Measurements from ENCODE around the gene IGLL5. TPM values are rescaled to one million over a fixed set of nuclear protein-coding genes. Genes with fewer than 3 reads are reported as not detected.

IGLL5 gene
- not detected in 2 replicates for total RNA-seq (2016; rRNA removed; fragmentation: Illumina TruSeq; extraction: Trizol)
- total RNA-seq (2016; cell fraction: cytosol; rRNA removed; fragmentation: Illumina TruSeq; extraction: Trizol; ENCODE audit: low read depth), result not detected in 2 replicates
- not detected in 2 replicates for total RNA-seq (2016; cell fraction: insoluble cytoplasmic fraction; rRNA removed; fragmentation: Illumina TruSeq; extraction: Trizol)
- not detected in 2 replicates for total RNA-seq (2016; cell fraction: membrane; rRNA removed; fragmentation: Illumina TruSeq; extraction: Trizol)
- total RNA-seq (2016; cell fraction: nucleus; rRNA removed; fragmentation: Illumina TruSeq; extraction: Trizol), result not detected in 2 replicates
- polyA plus RNA-seq (2011; rRNA removed), result not detected in 2 replicates
- polyA plus RNA-seq (2011; cell fraction: cytosol; rRNA removed), result not detected in 2 replicates
- polyA plus RNA-seq (2011; cell fraction: nucleus; rRNA removed), result not detected in 2 replicates
- not detected in 2 replicates for polyA plus RNA-seq (2012)
- not detected in 2 replicates for polyA plus RNA-seq (2016; cell fraction: cytosol; fragmentation: Illumina TruSeq; extraction: Trizol; ENCODE audit: low read depth)
- not detected in 2 replicates for polyA plus RNA-seq (2016; cell fraction: insoluble cytoplasmic fraction; fragmentation: Illumina TruSeq; extraction: Trizol; ENCODE audit: low read depth)
- not detected in 2 replicates for polyA plus RNA-seq (2016; cell fraction: membrane; fragmentation: Illumina TruSeq; extraction: Trizol; ENCODE audit: low read depth)
- not detected in 2 replicates for polyA plus RNA-seq (2016; cell fraction: nucleus; fragmentation: Illumina TruSeq; extraction: Trizol; ENCODE audit: insufficient read depth, low read depth)
- not detected in 2 replicates for polyA minus RNA-seq (2011; rRNA and poly(A)+ RNA removed; ENCODE audit: low replicate concordance)
- polyA minus RNA-seq (2011; cell fraction: cytosol; rRNA and poly(A)+ RNA removed), result not detected in 2 replicates
- not detected in 2 replicates for polyA minus RNA-seq (2011; cell fraction: nucleus; rRNA and poly(A)+ RNA removed)
- Bru-seq, nascent RNA, result not detected
- not detected for BruChase-seq, experiment 1, labeled RNA remaining after a 6-hour chase
- not detected for BruChase-seq, experiment 2, labeled RNA remaining after a 2-hour chase
- long read RNA-seq, experiment 1, result 0 reads
- long read RNA-seq, experiment 2, result 0 reads

DNA sequence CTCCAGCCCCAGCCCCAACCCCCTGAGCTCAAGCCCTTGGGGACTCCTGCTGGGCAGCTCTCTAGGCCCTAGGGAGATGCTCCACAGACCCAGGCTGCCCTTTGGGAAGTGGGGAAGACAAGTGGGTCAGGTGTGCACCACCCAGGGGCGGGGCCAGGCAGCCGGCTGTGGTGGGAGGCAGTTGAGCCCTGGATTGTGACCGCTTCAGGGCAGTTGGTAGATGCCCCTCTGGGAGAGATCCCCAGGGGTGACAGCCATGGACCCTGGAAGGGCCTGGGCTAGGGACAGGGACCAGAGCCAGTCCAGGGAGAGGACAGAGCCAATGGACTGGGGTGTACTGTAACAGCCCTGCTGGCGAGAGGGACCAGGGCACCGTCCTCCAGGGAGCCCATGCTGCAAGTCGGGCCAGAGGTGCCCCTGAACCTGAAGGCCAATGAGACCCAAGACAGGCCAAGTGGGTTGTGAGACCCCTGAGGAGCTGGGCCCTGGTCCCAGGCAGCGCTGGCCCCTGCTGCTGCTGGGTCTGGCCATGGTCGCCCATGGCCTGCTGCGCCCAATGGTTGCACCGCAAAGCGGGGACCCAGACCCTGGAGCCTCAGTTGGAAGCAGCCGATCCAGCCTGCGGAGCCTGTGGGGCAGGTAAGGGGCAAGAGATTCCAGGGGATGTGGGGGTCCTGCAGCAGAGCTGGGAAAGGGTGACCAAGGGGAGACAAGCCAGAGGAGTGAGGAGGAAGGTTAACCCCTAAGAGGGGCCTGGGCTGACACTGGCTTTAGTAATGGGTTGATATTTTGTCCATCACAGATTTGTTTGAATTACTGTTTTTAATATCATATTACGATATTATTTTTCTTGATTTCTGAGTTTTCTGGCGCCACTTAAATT lies at the start of gene IGLL5:
Gene IGLL5, plus strand, starts transcription at position 196 of the 883 bp plus-strand sequence. Its CDS starts 238 bp downstream, at position 434.
- 34% methylated on average over 9 of the region's 15 CpGs for WGBS (ENCODE audit: low lambda C conversion rate)
- Histone ChIP-seq H2AFZ (ENCODE audit: low read length) (no peak within 1 kb of the TSS), H3K4me3 (replicated peaks in 1 of 3; ENCODE audit: insufficient read depth in 1 of 3, low read depth in 2 of 3, low read length in 3 of 3) (no peak within 1 kb of the TSS), H3K36me3 (replicated peaks in 1 of 2; ENCODE audit: control insufficient read depth in 1 of 2, insufficient read depth in 2 of 2, low read length in 2 of 2) (no peaks in the 10 kb centered on the region), H3K9ac (ENCODE audit: insufficient read depth, low read depth, low read length) (no peak within 1 kb of the TSS), H3K9me3 (ENCODE audit: low read length) (no peaks in the 10 kb centered on the region), H3K4me1 (ENCODE audit: insufficient read depth, low read length) (no peaks in the 10 kb centered on the region), H3K27ac (ENCODE audit: extremely low read length, insufficient read depth, low read length) (no peak within 1 kb of the TSS), H3K27me3 (ENCODE audit: control insufficient read depth in 1 of 2, insufficient read depth in 2 of 2, low read length in 2 of 2) (peaks cover 2 to 21% of the 10 kb centered on the region in 2 experiments; a peak in 4 of 5 replicates), H3K4me2 (ENCODE audit: low read depth, low read length) (no peak within 1 kb of the TSS), H4K20me1 (ENCODE audit: insufficient read depth, low read length) (no peaks in the 10 kb centered on the region), H3K79me2 (ENCODE audit: insufficient read depth, low read length) (no peaks in the 10 kb centered on the region)
- in situ Hi-C loops (cut with HindIII; ENCODE audit: extremely low pct_ligation_motif_present, low pct_unique_long_range_greater_than_20kb), result loop anchor here (10.0 kb wide), 1 partner anchor 133 kb away; no protein-coding TSS in a partner anchor
- no peak for ATAC-seq
- TF ChIP-seq ZNF557 (CRISPR knock-in tag; IDR thresholded peaks at IDR 0.05) (no peak), GPN1 (CRISPR knock-in tag; IDR thresholded peaks at IDR 0.05; ENCODE audit: borderline replicate concordance) (no peak), ZNF605 (CRISPR knock-in tag; IDR thresholded peaks at IDR 0.05) (no peak), PTBP1 (IDR thresholded peaks at IDR 0.05; ENCODE audit: low read depth, low read length, poor library complexity, severe bottlenecking) (no peak)
- no peak for DNase-seq (ENCODE audit: low spot score)
- no TSS peak for BruUV-seq (replicated peaks)
- FAIRE-seq, result no peak
- ChIA-PET POLR2A (no interaction called here), CTCF (ENCODE audit: low intra/inter-chr PET ratio, low total read pairs) (no interaction called here)
- intact Hi-C loops (cut with micrococcal nuclease; ENCODE audit: unreplicated experiment), result no loop called here
